Stimulated activated CD8-positive, alpha-beta memory T cell treated with anti-CD3 and anti-CD28 coated beads, Interleukin-4, amount 100 ng/mL, for 24 hours (primary cell): ENCODE data around the gene LY6G5B.

Experiments
- DNase-seq: peaks from one replicate; pipeline ENCODE4 v3.0.0-alpha.2; 2020; ENCODE audit warnings: low read depth

LY6G5B gene

DNA sequence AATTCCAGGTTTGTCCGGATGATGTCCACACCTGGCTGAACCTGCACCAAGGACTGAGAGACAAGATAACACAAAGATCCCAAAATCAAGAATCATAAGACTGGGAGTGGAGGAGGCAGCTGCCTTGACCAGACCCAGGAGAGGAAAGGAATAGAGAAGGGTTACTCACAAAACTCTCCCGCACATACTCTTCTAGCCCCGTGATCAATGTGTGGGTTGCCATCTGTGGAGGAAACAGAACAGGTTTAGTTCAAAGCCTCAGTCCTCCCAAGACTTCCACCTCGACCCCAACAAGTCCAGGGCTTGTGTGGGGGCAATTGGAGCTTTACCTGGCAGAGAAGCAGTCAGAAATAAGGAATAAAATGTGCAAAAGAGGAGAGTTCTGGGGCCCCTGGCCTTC is 28.4 kb upstream of the LY6G5B start:
- DNase-seq, result no peak

DNA sequence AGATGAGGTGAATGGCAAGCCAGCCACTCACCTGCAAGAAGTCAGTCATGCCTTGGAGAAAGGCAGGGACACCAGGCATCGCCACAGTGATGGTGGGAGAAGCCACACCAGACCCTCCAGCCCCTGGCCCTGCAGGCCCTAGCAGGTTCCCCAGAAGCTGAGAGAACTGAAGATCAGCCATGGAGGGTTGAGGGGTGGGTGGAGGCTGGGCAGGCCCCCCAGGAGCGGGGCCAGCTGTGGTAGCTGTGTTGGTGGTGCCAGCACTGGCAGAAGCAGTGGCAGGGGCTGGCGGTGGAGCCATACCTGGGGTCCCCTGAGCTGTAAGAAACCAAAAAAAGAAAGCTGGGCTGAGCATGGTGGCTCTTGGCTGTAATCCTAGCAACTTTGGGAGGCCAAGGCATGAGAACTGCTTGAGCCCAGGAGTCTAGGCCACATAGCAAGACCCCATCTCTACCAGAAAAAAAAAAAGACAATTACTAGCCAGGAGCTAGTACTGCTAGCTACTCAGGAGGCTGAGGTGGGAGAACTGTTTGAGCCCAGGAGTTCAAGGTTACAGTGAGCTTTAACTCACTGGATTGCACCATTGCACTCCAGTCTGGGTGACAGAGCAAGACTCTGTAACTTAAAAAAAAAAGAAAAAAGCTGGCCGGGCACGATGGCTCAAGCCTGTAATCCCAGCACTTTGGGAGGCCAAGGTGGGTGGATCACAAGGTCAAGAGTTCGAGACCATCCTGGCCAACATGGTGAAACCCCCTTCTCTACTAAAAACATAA is 26.8 kb upstream of the LY6G5B start:
- DNase-seq, result no peak

DNA sequence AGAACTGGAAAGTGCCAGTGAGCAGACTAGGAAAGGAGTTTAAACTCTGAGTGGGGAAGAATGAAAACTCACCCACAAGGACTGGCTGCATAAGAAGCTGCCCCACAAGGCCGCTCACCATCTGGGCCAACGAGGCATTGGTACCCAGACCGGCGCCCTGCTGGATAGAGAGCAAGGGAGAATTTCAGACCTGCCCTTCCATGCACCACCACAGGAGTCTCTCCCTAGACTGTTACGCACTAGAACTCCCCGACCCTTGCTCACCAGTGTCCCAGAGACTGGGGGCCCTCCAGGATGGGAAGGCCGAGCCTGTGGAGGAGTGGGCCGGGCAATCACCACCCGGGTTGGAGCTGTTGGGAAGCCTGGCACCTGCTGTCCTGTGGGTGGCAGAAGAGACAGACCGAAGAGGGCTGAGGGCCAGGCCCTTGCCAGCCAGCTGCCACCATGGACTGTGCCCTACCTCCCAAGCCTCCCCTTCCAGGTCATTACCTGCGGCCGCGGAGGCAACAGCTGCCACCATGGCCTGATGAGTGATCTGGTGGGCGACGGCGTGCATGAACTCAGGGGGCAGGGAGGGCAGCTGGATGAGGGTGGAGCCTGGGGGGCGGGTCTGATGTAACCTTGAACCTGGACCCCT is 25.8 kb upstream of the LY6G5B start:
- DNase-seq, result no peak

DNA sequence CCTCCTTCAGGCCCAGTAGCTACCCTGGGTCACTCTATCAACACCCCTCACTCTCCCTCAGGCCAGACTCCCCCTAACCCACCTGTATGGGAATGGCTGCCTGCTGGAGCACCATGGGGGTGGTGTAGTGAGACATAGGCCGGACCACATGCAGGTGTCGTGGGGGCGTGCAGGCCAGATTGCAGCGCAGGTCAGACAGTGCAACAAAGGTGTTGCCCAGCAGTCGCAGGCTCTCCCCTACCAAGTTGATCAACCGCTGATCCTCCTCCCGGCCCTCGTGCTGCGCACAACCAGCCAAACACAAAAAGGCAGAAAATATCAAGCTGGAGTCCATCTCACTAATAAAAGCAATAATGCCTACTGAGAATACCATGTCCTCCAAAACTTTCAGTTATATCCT is 24.5 kb upstream of the LY6G5B start:
- DNase-seq, result no peak

DNA sequence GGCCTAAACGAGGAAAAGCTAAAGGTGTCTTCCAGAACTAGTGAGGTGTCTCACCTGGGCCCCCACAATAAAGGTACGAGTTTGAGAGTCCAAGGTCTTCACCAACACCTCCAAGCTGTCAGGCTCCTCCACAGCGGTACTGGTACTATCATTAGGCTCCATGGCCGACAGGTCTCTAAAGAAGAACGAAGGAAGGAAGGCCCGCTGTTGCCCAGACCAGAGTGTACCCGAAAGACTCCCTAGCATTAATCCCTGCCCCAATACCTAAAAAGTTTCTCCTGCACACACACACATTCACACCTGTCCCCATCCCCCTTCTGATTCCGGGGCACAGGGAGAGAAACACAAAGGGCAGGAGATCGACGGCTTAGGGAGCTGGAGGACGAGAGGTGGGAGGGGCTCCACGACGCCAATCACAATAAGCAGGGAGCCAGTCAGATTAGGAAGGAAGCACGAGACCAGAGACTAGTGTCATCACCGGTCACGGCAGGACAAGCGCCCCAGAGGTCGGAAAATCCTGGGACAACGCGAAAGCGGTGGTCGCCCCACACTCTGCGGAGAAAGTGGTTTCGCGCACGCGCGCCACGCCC is 18.1 kb upstream of the LY6G5B start:
- no peak for DNase-seq

DNA sequence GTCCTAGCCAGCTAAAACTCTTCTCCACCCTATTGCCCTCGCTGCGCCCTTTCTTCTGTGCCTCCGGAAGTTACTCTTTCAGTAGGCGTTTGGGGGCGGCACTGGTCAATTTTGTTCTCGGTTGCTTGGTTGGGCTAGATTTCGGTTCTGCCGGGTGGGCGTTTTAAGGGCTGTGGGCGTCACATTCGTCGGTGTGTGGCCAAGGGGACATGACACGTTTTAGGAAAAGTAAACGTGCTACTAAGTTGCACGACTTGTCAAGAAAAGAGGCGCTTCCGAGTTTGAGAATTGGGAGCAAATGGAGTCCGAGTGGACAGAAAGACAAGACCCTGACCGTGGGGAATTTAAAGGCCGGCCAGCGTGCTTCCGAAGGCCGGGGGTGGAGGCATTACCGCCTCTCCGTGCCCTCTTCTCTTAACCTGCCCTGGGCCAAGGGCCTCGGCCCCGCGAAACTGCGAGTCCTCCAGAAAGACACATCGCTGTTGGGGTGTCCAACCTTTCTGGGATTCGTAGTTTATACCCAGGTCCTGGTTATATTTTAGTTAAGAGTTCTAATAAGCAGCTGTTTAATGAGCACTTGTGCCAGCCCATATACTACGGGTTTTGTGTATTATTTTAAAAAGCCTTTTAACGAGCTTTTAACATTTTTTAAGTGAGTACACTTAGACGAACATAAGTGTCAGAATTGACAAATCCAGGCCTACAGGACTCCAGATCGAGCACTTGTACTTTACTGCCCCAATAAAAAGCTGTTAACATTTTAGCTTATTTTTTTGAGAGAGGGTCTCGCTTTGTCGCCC is 16.7 kb upstream of the LY6G5B start:
- peak; percentile 77 for DNase-seq

DNA sequence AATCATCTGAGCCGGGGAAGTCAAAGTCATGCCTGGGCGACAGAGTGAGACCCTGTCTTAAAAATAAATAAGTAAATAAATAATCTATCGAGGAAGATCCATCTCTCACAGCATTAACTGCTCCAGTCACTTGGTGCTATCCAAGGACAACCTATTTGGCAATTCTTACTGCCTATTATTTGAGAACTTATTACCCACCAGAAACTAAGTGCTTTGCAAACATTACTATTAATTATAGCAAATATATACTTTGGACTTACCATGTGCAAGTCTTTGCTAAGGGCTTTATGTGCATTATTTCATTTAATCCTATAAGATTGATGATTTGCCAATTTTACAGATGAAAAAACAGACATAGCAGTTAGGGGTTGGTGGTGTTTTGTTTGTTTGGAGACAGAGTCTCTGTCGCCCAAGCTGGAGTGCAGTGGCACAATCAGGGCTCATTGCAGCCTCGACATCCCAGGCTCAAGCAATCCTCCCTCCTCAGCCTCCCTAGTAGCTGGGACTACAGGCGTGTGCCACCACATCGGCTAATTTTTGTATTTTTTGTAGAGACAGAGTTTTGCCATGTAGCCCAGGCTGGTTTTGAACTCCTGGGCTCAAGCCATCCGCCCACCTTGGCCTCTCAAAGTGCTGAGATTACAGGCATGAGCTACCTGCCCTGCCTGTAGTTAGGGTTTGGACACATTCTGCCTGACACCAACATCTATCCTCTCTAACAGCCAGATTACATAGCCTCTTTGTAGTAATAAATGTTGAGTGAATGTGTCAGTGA is 15.0 kb upstream of the LY6G5B start:
- DNase-seq, result no peak

DNA sequence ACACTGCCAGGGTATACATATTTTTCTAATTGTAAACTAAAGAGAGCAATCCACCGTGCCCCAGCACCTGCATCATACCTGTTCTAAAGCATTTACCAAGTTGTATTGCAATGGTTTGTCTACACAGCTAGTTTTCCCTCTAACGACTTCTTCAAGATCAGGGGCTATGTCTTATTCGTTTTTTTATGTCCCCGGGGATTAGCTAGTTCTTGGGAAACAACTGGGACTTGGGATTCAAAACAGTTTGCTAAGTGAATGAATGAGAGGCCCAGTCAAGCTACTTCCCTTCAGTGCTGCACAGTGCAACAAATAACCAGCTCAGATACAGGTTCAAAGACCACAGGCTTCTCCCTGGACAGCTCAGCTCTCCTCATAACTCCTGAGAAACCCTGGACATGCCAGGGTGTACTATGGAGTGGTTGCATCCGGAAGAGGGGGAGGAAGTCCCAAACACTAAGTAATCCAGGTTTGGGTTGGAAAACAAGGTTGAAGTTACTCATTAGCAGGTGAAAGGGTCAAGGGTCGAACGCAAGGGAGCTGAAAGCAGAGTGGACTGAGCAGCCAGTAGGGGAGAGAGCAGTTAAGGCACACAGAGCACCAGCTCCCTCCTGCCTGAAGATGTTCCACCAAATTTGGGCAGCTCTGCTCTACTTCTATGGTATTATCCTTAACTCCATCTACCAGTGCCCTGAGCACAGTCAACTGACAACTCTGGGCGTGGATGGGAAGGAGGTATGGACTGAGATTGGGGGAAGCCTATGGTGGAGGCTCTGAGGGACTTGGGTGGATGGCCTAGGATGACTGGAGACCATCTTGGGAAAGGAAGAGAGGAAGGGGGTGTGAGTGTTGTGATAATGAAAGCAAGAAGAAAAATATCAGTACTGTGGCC is 14.2 kb upstream of the LY6G5B start, which contains the start of gene APOM:
Gene APOM (plus strand): TSS at position 546 of the 889 bp plus-strand sequence. CDS start 73 bp downstream, at position 619.
- DNase-seq, result no peak

DNA sequence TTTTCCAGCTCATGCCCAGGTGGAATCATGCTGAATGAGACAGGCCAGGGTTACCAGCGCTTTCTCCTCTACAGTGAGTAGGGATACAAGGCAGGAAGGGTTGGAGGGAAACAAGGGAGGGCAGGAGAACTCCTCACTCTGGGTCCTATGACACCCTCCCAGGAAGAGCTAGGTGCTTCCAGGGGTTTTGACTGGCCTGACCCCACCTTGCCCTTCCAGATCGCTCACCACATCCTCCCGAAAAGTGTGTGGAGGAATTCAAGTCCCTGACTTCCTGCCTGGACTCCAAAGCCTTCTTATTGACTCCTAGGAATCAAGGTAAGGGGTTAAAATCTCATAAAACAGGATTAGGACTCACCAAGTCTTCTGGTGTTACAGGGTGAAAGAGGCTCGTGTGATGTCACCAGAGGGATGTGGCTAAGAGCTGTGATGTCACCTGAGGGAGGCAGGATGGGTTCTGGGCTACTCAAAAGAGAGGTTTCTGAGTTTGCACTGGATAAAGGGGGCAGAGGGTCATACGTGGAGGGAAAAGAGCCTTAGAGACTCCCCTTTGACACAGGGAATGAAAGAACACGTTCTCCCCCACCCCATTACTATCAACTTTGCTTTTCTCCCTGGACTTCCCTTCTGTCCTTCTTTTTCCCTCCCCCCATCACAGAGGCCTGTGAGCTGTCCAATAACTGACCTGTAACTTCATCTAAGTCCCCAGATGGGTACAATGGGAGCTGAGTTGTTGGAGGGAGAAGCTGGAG is 12.2 kb upstream of the LY6G5B start:
- no peak for DNase-seq

DNA sequence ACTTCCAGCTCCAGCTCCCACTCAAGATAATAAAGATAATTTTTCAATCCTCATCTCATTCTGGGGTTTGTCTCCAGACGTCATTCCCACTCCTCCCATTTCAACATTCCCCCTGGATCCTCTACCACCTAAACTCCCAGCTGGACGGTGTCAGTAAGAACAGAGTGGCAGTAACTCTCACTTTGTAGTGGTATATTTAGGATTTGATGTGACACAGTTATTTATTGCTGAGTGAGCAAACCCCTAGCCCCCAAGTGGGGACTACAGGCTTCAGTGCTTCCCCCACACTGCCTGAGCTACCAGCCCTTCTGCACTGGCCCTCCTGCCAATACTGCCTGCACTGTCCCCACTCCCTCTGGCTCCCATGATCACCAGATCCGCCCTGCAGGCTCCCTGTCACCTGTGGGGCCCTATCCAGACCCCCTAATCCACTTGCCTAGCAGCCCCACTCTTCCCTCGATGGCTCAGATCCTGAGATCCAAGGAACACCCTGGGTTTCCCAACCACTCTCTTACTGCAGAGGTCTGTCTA is 11.6 kb upstream of the LY6G5B start:
- DNase-seq, result no peak

DNA sequence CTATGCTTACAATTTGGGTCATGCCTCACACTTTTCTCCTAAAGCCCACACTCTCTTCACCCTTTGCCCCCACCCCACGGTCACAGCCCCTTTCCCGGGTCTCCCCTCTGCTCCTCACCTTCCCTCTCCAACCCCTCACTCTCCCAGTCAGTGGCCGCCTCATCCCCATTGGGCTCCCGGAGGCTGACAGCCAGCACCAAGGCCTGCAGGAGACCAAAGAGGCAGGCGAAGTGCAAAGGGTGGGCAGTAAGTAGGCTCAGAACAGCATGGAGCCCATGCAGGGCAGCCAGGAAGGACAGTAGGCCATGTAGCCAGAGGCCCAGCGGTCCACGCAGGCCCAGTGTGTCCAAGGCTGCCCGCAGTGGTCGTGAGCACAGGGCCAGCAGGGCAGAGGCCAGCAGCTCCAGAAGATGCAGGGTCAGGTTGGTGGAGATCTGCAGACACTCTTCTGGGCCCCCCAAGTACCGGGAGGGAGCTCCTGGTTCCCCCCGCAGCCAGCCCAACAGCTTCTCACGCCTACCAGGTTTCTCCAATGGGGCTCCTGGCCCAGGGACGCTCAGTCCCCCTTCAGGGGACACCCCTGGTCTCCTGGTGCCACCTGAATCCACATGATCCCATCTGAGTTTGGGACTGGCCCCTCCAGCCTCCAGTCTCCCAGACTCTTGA is 10.7 kb upstream of the LY6G5B start:
- DNase-seq, result no peak

DNA sequence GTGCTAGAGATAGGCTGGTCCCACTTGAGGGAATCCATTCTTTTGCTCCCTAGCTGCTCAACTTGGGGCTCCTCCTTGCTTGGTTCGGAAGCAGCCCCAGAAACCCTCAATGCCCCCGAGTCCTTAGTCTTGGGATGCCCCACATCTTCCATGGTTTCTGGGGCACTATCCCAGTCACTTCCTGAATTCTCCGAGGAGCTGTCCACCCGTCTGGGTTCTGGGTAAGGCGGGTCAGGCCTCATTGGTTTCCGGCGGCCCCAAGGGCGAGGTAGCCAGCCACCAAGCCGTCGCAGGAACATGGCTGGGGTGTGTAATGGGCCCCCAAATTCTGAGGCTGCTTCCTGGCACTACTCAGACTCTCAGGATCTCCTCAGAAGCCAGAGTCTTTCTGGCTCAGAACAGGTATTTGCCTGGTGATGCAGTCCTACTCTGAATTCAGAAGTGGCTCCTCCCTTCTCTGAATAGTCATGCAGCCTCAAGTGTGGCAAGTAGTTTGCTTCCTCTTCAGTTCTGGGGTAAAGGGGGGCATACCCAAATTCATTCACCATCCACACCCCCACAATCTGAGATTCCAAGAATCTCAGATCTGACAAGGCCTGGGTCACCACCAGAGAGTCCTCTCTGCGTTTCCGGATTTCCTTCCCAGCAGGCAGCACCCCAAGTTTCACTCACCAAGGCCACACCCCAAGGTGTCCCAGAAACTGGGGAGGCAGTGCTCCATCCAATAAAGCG is 10.0 kb upstream of the LY6G5B start:
- no peak for DNase-seq

DNA sequence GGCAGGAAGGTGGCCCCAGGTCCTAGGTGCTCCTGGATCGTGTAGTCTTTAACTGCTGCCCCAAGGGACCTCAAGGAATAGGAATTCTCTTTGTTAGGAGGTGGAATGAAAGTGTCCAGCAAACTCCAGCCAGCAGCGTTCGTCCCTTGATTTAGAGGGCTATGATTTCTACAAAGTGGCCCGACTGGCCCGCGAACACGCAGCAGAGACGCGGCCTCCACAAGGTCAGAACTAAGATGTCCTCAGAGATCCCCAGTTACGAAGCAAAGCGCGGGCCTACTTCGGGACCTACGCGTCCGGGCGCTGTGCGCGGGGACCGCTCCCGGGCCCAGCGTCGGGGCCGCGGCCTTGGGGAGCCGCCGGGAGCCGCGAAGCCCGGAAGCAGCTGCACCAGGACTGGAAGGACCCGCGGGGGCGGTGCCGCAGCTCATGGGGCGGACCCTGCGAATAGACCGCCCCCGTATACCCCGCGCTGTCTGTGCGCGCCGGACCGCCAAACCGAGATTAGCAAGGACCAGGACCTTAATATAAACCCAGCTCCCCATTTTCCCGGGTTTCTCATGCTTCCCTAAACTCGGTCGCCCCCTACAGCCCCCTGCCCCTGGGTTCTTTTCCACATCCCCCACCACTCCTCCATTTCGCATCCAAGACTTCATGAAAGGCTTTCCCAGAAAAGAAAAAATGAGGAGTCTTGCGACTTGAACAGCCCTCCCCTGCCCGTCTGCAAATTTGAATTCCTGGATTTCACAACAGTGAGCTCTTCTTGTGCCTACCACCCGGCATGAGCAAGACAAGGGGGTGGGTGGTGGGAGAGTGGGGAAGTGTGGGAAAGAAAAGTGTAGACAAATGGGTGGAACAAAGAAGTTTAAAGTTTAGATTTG is 9.2 kb upstream of the LY6G5B start, which contains the start of gene C6orf47:
Gene C6orf47 (minus strand): TSS at position 398 of the 881 bp plus-strand sequence. CDS start 831 bp downstream, outside the sequence.
- DNase-seq, result peak; percentile 68

DNA sequence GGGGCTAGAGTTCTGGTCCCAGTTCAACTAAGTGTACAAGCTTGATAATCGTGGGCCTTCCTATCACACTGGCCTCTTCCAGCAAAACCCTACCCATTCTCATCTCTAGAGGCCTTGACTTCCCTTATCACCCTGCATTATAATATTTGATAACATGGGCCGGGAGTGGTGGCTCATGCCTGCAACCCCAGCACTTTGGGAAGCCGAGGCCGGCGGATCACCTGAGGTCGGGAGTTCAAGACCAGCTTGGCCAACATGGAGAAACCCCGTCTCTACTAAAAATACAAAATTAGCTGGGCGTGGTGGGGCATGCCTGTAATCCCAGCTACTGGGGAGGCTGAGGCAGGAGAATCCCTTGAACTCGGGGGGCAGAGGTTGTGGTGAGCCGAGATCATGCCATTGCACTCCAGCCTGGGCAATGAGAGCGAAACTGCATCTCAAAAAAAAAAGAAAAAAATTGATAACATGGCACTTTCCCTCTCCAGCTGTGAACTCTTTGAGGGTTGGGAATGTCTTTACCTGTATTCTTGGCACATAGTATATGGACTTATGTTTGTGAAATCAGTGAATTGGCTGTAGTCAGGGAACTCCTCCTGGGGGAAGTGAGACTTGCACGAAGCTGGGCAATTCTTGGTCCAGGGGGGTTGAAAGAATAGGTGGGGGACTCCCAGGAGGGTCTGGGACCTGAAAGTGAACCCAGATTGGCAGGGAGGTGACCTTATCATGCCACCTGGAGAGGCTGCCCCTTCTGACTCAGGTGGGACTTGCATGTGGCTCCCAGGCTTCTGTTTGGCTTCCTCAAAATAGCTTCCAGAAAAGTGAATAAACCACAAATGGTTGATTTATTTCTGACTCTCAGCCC is 8.3 kb upstream of the LY6G5B start:
- DNase-seq, result no peak

DNA sequence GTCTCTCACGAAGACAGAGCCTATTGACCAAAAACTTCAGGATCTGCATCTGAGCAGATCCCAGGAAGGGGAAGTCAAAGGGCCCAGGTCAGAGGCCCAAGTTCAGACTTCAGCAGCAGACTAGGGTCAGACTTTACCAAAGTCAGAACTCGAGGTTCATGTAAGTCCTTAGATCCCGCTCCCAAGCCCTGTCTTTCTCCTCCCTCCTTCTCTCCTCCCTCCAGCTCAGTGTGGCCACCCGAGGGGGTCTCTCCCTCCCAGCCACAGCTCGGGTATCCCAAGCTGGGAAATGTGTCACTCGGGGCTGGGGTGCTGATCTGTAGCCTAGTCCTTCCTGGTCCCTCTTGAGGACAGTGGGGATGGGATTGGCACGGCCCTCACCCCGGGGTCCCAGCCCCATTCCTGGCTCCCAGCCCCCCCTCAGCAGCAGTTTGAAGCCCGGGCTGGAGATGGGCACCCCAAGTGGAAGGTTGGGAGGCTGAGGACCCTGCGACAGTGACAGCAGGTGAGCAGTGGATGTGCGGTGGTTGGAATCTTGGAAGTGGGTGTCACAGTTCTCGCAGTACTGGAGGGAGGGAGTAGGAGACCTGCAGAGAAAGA is 7.6 kb upstream of the LY6G5B start:
- DNase-seq, result no peak
